Thyroid gland (tissue), 4 donors: ENCODE results near the gene ZFHX3.

Experiments used
- CTCF ChIP-seq, 6 experiments: fragments of 200-600 bp in 3 of 6; fragments of 450-650 bp in 3 of 6; sonication (generic) in 3 of 6; IDR thresholded peaks; one replicate each; pipeline ENCODE4 v1.5.1; 2016 to 2019; ENCODE audit warnings: antibody characterized with exemption in 6 of 6, mild to moderate bottlenecking in 2 of 6, inconsistent platforms in 1 of 6, moderate library complexity in 1 of 6
- POLR2A ChIP-seq, 2 donors: fragments of 450-650 bp; IDR thresholded peaks; one replicate each; pipeline ENCODE4 v1.6.1; 2017; ENCODE audit warnings: antibody characterized with exemption in 2 of 2, mild to moderate bottlenecking in 2 of 2, moderate library complexity in 1 of 2

GRCh38 chr16:72821185-72821950 is 226.6 kb downstream of the ZFHX3 start:
- TF ChIP-seq POLR2A (IDR thresholded peaks at IDR 0.05) (no peak), CTCF (IDR thresholded peaks at IDR 0.05) (no peak)
